ENCODE measurements around the gene FUT3. TPM values are rescaled to one million over a fixed set of nuclear protein-coding genes. Genes with fewer than 3 reads are reported as not detected.

FUT3 gene
- total RNA-seq, 2 donors from 2014 or later, result 1.3 TPM; not detected in 1

GRCh38 chr19:5829567-5830310, 21.5 kb downstream of the FUT3 start:
- Histone ChIP-seq H3K36me3 (ENCODE audit: control insufficient read depth, insufficient read depth, low read length) (no peaks in the 10 kb centered on the region), H3K9me3 (ENCODE audit: control insufficient read depth, low read length) (no peaks in the 10 kb centered on the region), H3K27ac (ENCODE audit: low read depth, low read length) (no peak overlapping the region), H3K27me3 (ENCODE audit: control insufficient read depth, insufficient read depth, low read length, poor library complexity, severe bottlenecking) (no peaks in the 10 kb centered on the region), H3K9ac (ENCODE audit: extremely low read depth, low read length, poor library complexity, severe bottlenecking) (no peak overlapping the region), H3K4me1 (ENCODE audit: control insufficient read depth, insufficient read depth, low read length) (no peaks in the 10 kb centered on the region), H3K4me3 (ENCODE audit: low read length) (no peak overlapping the region)
- TF ChIP-seq, protein P1, sequence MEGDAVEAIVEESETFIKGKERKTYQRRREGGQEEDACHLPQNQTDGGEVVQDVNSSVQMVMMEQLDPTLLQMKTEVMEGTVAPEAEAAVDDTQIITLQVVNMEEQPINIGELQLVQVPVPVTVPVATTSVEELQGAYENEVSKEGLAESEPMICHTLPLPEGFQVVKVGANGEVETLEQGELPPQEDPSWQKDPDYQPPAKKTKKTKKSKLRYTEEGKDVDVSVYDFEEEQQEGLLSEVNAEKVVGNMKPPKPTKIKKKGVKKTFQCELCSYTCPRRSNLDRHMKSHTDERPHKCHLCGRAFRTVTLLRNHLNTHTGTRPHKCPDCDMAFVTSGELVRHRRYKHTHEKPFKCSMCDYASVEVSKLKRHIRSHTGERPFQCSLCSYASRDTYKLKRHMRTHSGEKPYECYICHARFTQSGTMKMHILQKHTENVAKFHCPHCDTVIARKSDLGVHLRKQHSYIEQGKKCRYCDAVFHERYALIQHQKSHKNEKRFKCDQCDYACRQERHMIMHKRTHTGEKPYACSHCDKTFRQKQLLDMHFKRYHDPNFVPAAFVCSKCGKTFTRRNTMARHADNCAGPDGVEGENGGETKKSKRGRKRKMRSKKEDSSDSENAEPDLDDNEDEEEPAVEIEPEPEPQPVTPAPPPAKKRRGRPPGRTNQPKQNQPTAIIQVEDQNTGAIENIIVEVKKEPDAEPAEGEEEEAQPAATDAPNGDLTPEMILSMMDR (conservative IDR thresholded peaks at IDR 0.05), result no peak
- WGBS, 2 experiments (ENCODE audit: insufficient coverage in 1 of 2, insufficient read length in 1 of 2), result 87 to 89% methylated on average over 23 to 34 of the region's 34 CpGs
- Mint-ChIP-seq H3K4me1 (no peaks in the 10 kb centered on the region), H3K27ac (no peak overlapping the region), H3K9me3 (no peaks in the 10 kb centered on the region), H3K36me3 (ENCODE audit: low read depth) (no peaks in the 10 kb centered on the region), H3K27me3 (ENCODE audit: insufficient read depth) (peaks cover 12% of the 10 kb centered on the region), H3K4me3 (peak overlapping the region; percentile 88)
- peak; percentile 42 for DNase-seq

DNA sequence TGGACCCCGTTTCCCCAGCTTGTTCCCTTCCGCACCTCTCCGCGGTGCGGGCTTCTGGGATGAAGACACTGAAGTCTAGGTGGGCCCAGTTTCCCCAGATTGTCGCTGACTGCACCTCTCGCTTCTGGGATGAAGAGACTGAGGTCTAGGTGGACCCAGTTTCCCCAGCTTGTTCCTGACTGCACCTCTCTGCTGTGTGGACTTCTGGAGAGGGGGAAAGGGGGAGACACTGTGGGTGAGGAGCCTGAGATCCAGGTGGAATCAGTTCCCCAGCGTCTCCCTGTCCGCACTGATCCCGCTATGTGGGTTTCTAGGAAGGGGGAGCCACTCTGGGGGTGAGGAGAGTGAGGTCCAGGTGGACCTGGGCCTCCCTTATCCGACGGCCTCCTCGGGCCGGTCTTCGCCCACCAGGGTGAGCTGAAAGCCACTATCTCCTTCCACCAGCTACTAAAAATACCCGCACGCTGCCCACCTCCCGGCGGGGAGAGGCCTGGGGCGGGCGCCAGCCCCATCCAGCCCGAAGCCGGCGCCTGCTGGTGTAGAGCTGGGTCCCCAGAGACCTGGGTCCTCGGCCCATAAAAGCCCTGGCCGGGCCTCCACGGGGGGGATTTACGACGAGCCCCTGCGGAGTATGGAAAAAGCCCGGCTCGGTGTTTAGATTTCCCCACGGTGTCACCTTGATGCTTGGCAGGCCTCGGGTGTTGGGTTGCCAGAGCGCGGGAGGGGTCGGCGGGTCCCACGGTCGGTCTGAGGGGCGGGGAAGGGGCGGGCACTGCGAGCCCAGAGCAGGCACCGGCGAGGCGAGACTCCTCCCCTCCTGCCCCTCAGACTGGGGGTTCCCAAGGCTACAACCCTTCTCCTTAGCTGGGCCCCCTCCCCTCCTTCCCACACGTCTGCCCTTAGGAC, 22.3 kb downstream of the FUT3 start:
- Mint-ChIP-seq H3K4me3 (peak overlapping the region; percentile 88), H3K9me3 (no peaks in the 10 kb centered on the region), H3K4me1 (no peaks in the 10 kb centered on the region), H3K27me3 (ENCODE audit: insufficient read depth) (peaks cover 7% of the 10 kb centered on the region), H3K27ac (peak overlapping the region; percentile 99), H3K36me3 (ENCODE audit: low read depth) (no peaks in the 10 kb centered on the region)
- peak overlapping the region; percentile 91 for H3K9ac ChIP-seq (ENCODE audit: extremely low read depth, low read length, poor library complexity, severe bottlenecking)
- H3K4me3 ChIP-seq (ENCODE audit: low read length), result peak overlapping the region; percentile 96
- WGBS, 2 experiments (ENCODE audit: insufficient coverage in 1 of 2, insufficient read length in 1 of 2), result 12% methylated on average over 17 to 47 of the region's 47 CpGs
- H3K27me3 ChIP-seq (ENCODE audit: control insufficient read depth, insufficient read depth, low read length, poor library complexity, severe bottlenecking), result no peaks in the 10 kb centered on the region
- DNase-seq, result peak; percentile 84
- H3K4me1 ChIP-seq (ENCODE audit: control insufficient read depth, insufficient read depth, low read length), result no peaks in the 10 kb centered on the region
- TF ChIP-seq, protein P1 (conservative IDR thresholded peaks at IDR 0.05), result no peak
- H3K36me3 ChIP-seq (ENCODE audit: control insufficient read depth, insufficient read depth, low read length), result no peaks in the 10 kb centered on the region
- no peaks in the 10 kb centered on the region for H3K9me3 ChIP-seq (ENCODE audit: control insufficient read depth, low read length)
- peak overlapping the region; percentile 80 for H3K27ac ChIP-seq (ENCODE audit: low read depth, low read length)

GRCh38 chr19:5827891-5828660, 23.2 kb downstream of the FUT3 start:
- peak overlapping the region; percentile 91 for H3K9ac ChIP-seq (ENCODE audit: extremely low read depth, low read length, poor library complexity, severe bottlenecking)
- H3K27ac ChIP-seq (ENCODE audit: low read depth, low read length), result peak overlapping the region; percentile 80
- Mint-ChIP-seq H3K4me3 (peak overlapping the region; percentile 88), H3K36me3 (ENCODE audit: low read depth) (no peaks in the 10 kb centered on the region), H3K4me1 (no peaks in the 10 kb centered on the region), H3K9me3 (no peaks in the 10 kb centered on the region), H3K27me3 (ENCODE audit: insufficient read depth) (peaks cover 5% of the 10 kb centered on the region), H3K27ac (peak overlapping the region; percentile 99)
- H3K36me3 ChIP-seq (ENCODE audit: control insufficient read depth, insufficient read depth, low read length), result no peaks in the 10 kb centered on the region
- DNase-seq, result peak; percentile 98
- no peaks in the 10 kb centered on the region for H3K27me3 ChIP-seq (ENCODE audit: control insufficient read depth, insufficient read depth, low read length, poor library complexity, severe bottlenecking)
- H3K4me1 ChIP-seq (ENCODE audit: control insufficient read depth, insufficient read depth, low read length), result no peaks in the 10 kb centered on the region
- WGBS, 2 experiments (ENCODE audit: insufficient coverage in 1 of 2, insufficient read length in 1 of 2), result 0 to 1% methylated on average over 7 to 91 of the region's 91 CpGs
- TF ChIP-seq, protein P1 (conservative IDR thresholded peaks at IDR 0.05), result no peak
- peak overlapping the region; percentile 96 for H3K4me3 ChIP-seq (ENCODE audit: low read length)
- no peaks in the 10 kb centered on the region for H3K9me3 ChIP-seq (ENCODE audit: control insufficient read depth, low read length)
